Purkinje cell (primary cell): ENCODE measurements around the gene CAB39. TPM values are rescaled to one million over a fixed set of nuclear protein-coding genes. Genes with fewer than 3 reads are reported as not detected.

ENCODE experiments used
- polyA plus RNA-seq: library from polyadenylated mRNA; unstranded; fragments of >200 nt; fragmentation: Nextera tagmentation; gene quantifications from 2 replicates; pipeline ENCODE4 v1.2.1, GENCODE V29; 2014

Gene CAB39
- 45.8 and 49.2 TPM in 2 replicates for polyA plus RNA-seq

GRCh38 chr2:230712443-230713330 is at the start of gene CAB39:
Gene CAB39 (plus strand): TSS chr2:230712842. CDS start chr2:230760002, 47,160 bp downstream.

GRCh38 chr2:230864605-230865306 is 152.1 kb downstream of the CAB39 start, which contains the start of gene ITM2C:
Gene ITM2C (plus strand): TSS chr2:230864942. CDS start chr2:230865026, 84 bp downstream.

Other genes with a start within 250 kb of the CAB39 start
- 9.2 and 40.8 TPM in 2 replicates for gene ITM2C, start 152.1 kb downstream of the CAB39 start, polyA plus RNA-seq
- not detected in 2 replicates for gene GPR55, start 212.4 kb downstream of the CAB39 start, polyA plus RNA-seq